Measurements from ENCODE around the gene SYT1. TPM values are rescaled to one million over a fixed set of nuclear protein-coding genes. Genes with fewer than 3 reads are reported as not detected.

Gene SYT1
- total RNA-seq, 1 experiment from 2014 or later = 44.9 TPM

- ChIA-PET RAD21 (ENCODE audit: low non-redundant PET in 1 of 2, low total read pairs in 2 of 2, uncharacterized antibody in 2 of 2, unreplicated experiment in 2 of 2) (no interaction called here), CTCF (no interaction called here)
Observed at GRCh38 chr12:79381248-79382208, 517.0 kb downstream of the SYT1 start.

More at GRCh38 chr12:79381248-79382208, 517.0 kb downstream of the SYT1 start:
- Histone ChIP-seq H3K36me3 (ENCODE audit: control insufficient read depth in 1 of 2, insufficient read depth in 2 of 2, low read length in 2 of 2) (no peaks in the 10 kb centered on the region), H2AFZ (ENCODE audit: low read depth, low read length, poor library complexity, severe bottlenecking) (no peak overlapping the region), H3K4me1 (ENCODE audit: control insufficient read depth in 1 of 2, insufficient read depth in 2 of 2, low read length in 2 of 2) (no peaks in the 10 kb centered on the region), H3K27ac (ENCODE audit: low read depth, low read length) (no peak overlapping the region), H3K9me3 (ENCODE audit: control insufficient read depth in 1 of 2, insufficient read depth in 1 of 2, low read depth in 1 of 2, low read length in 2 of 2) (no peaks in the 10 kb centered on the region), H3K9ac (ENCODE audit: low read length) (no peak overlapping the region), H3K4me3 (replicated peaks in 1 of 2; ENCODE audit: low read depth in 1 of 2, low read length in 2 of 2) (no peak overlapping the region), H3K27me3 (ENCODE audit: insufficient read depth, low read length) (no peaks in the 10 kb centered on the region), H4K20me1 (ENCODE audit: insufficient read depth) (no peaks in the 10 kb centered on the region), H3K79me2 (ENCODE audit: insufficient read depth, low read length) (no peaks in the 10 kb centered on the region), H3K4me2 (ENCODE audit: low read length) (no peak overlapping the region), H3K9me2 (ENCODE audit: insufficient read depth) (no peaks in the 10 kb centered on the region)
- intact Hi-C loops (cut with micrococcal nuclease) = no loop called here
- no TSS peak for BruUV-seq (replicated peaks)
- TF ChIP-seq FOSL1 (IDR thresholded peaks at IDR 0.05; ENCODE audit: low read depth) = no peak
- TF ChIP-seq SIN3A (IDR thresholded peaks at IDR 0.05; ENCODE audit: low read depth) = no peak
- TF ChIP-seq, protein P1, sequence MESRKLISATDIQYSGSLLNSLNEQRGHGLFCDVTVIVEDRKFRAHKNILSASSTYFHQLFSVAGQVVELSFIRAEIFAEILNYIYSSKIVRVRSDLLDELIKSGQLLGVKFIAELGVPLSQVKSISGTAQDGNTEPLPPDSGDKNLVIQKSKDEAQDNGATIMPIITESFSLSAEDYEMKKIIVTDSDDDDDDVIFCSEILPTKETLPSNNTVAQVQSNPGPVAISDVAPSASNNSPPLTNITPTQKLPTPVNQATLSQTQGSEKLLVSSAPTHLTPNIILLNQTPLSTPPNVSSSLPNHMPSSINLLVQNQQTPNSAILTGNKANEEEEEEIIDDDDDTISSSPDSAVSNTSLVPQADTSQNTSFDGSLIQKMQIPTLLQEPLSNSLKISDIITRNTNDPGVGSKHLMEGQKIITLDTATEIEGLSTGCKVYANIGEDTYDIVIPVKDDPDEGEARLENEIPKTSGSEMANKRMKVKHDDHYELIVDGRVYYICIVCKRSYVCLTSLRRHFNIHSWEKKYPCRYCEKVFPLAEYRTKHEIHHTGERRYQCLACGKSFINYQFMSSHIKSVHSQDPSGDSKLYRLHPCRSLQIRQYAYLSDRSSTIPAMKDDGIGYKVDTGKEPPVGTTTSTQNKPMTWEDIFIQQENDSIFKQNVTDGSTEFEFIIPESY (IDR thresholded peaks at IDR 0.05; ENCODE audit: extremely low read depth, insufficient replicate concordance, low read length) = no peak
- no peak for TF ChIP-seq POLR2AphosphoS5 (IDR thresholded peaks at IDR 0.05; ENCODE audit: low read depth, low read length)
- no peak for TF ChIP-seq MAX (IDR thresholded peaks at IDR 0.05)
- no peak for TF ChIP-seq ZFX (IDR thresholded peaks at IDR 0.05)
- TF ChIP-seq CEBPB (IDR thresholded peaks at IDR 0.05; ENCODE audit: low read depth) = no peak
- TF ChIP-seq, protein P2, sequence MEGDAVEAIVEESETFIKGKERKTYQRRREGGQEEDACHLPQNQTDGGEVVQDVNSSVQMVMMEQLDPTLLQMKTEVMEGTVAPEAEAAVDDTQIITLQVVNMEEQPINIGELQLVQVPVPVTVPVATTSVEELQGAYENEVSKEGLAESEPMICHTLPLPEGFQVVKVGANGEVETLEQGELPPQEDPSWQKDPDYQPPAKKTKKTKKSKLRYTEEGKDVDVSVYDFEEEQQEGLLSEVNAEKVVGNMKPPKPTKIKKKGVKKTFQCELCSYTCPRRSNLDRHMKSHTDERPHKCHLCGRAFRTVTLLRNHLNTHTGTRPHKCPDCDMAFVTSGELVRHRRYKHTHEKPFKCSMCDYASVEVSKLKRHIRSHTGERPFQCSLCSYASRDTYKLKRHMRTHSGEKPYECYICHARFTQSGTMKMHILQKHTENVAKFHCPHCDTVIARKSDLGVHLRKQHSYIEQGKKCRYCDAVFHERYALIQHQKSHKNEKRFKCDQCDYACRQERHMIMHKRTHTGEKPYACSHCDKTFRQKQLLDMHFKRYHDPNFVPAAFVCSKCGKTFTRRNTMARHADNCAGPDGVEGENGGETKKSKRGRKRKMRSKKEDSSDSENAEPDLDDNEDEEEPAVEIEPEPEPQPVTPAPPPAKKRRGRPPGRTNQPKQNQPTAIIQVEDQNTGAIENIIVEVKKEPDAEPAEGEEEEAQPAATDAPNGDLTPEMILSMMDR (IDR thresholded peaks at IDR 0.05 in 2 of 3, conservative IDR thresholded peaks at IDR 0.05 in 1 of 3; ENCODE audit: borderline replicate concordance in 1 of 3, insufficient read depth in 1 of 3, low read depth in 2 of 3, low read length in 2 of 3) = no peak
- TF ChIP-seq EZH2phosphoT487 (IDR thresholded peaks at IDR 0.05; ENCODE audit: borderline replicate concordance) = no peak
- no peak for TF ChIP-seq EZH2 (IDR thresholded peaks at IDR 0.05)
- TF ChIP-seq ZNF274 (IDR thresholded peaks at IDR 0.05; ENCODE audit: low read depth, low read length) = no peak
- no peak for TF ChIP-seq TCF7L2 (IDR thresholded peaks at IDR 0.05; ENCODE audit: borderline replicate concordance, extremely low read depth, insufficient read depth, insufficient read length)
- no peak for TF ChIP-seq JUND (IDR thresholded peaks at IDR 0.05)
- TF ChIP-seq ATF3 (IDR thresholded peaks at IDR 0.05) = no peak
- no peak for TF ChIP-seq POLR2A (IDR thresholded peaks at IDR 0.05; ENCODE audit: borderline replicate concordance, extremely low read depth, insufficient read depth, insufficient read length)
- TF ChIP-seq SRF (IDR thresholded peaks at IDR 0.05; ENCODE audit: low read depth) = no peak
- TF ChIP-seq RAD21 (IDR thresholded peaks at IDR 0.05; ENCODE audit: low read depth) = no peak
- no peak for TF ChIP-seq ELF1 (IDR thresholded peaks at IDR 0.05; ENCODE audit: borderline replicate concordance, low read depth)
- TF ChIP-seq EGR1 (IDR thresholded peaks at IDR 0.05; ENCODE audit: low read depth) = no peak
- POLR2A ChIA-PET = no interaction called here
- ATAC-seq (no peak), DNase-seq (ENCODE audit: low read depth, low spot score) (no peak)

All from HCT116 (cell line).